Body of pancreas (tissue), 4 donors: ENCODE data around the gene SOX5.

Experiments used
- POLR2A ChIP-seq, 3 donors: fragments of 450-650 bp; IDR thresholded peaks; one replicate each; pipeline ENCODE4 v1.6.1; 2016; ENCODE audit warnings: antibody characterized with exemption in 3 of 3, mild to moderate bottlenecking in 2 of 3
- TF ChIP-seq, protein P1 (sequence below), 7 experiments: fragments of 450-650 bp in 4 of 7; fragments of 200-600 bp in 3 of 7; sonication (generic) in 3 of 7; IDR thresholded peaks; one replicate each; pipeline ENCODE4 v1.5.1; 2016 to 2019; ENCODE audit warnings: antibody characterized with exemption in 7 of 7

DNA sequence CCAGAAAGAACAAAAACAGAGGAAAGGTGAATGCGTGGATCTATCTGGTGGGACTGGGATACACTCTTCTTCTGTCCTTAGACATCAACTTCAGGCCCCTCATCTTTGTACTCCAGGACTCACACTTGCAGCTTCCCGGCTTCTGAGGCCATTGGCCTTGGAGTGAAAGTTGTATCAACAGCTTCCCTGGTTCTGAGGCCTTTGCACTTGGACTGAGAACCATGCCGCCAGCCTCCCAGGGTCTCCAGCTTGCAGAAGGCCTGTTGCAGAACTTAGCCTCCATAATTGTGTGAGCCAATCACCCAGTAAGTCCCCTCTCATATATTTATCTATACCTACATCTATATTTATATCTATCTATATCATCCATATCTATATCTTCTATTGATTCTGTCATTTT, 218.4 kb downstream of the SOX5 start:
- TF ChIP-seq, protein P1, sequence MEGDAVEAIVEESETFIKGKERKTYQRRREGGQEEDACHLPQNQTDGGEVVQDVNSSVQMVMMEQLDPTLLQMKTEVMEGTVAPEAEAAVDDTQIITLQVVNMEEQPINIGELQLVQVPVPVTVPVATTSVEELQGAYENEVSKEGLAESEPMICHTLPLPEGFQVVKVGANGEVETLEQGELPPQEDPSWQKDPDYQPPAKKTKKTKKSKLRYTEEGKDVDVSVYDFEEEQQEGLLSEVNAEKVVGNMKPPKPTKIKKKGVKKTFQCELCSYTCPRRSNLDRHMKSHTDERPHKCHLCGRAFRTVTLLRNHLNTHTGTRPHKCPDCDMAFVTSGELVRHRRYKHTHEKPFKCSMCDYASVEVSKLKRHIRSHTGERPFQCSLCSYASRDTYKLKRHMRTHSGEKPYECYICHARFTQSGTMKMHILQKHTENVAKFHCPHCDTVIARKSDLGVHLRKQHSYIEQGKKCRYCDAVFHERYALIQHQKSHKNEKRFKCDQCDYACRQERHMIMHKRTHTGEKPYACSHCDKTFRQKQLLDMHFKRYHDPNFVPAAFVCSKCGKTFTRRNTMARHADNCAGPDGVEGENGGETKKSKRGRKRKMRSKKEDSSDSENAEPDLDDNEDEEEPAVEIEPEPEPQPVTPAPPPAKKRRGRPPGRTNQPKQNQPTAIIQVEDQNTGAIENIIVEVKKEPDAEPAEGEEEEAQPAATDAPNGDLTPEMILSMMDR (IDR thresholded peaks at IDR 0.05), result no peak
- TF ChIP-seq POLR2A (IDR thresholded peaks at IDR 0.05), result no peak
